Heart left ventricle (tissue), 16 donors: ENCODE data around the gene PECR. TPM values are rescaled to one million over a fixed set of nuclear protein-coding genes. Genes with fewer than 3 reads are reported as not detected.

Experiments used
- ATAC-seq, 4 donors: fragments of 200-7000 bp; cut with Tn5 transposase; one replicate each; pipeline ENCODE4 v1.9.1; 2020 to 2022; ENCODE audit warnings: moderate library complexity in 4 of 4, mild to moderate bottlenecking in 3 of 4, moderate number of reproducible peaks in 1 of 4
- DNase-seq, 5 donors: peaks; one replicate each; pipeline ENCODE4 v3.0.0-alpha.2; 2020
- H3K27ac ChIP-seq, 12 donors: fragments of 200-600 bp; sonication (generic) in 4 of 12; one replicate each; pipeline versions ENCODE4 v1.5.0 to v1.8.0; 2016 to 2022; ENCODE audit warnings: mild to moderate bottlenecking in 2 of 12
- H3K27me3 ChIP-seq, 9 donors: fragments of 200-600 bp; sonication (generic) in 2 of 9; one replicate each; pipeline versions ENCODE4 v1.5.1 to v1.8.0; 2016 to 2022; ENCODE audit warnings: mild to moderate bottlenecking in 3 of 9
- H3K36me3 ChIP-seq, 9 donors: fragments of 200-600 bp; sonication (generic) in 2 of 9; one replicate each; pipeline versions ENCODE4 v1.5.0 to v1.8.0; 2018 to 2022; ENCODE audit warnings: mild to moderate bottlenecking in 2 of 9
- H3K4me1 ChIP-seq, 12 donors: fragments of 200-600 bp; sonication (generic) in 4 of 12; one replicate each; pipeline versions ENCODE4 v1.5.0 to v1.8.0; 2016 to 2022; ENCODE audit warnings: mild to moderate bottlenecking in 3 of 12
- H3K4me3 ChIP-seq, 12 donors: fragments of 200-600 bp; sonication (generic) in 4 of 12; one replicate each; pipeline versions ENCODE4 v1.5.0 to v1.8.0; 2017 to 2022; ENCODE audit warnings: mild to moderate bottlenecking in 9 of 12, moderate library complexity in 4 of 12
- H3K9me3 ChIP-seq, 12 donors: fragments of 200-600 bp; sonication (generic) in 4 of 12; one replicate each; pipeline versions ENCODE4 v1.5.0 to v1.8.0; 2016 to 2022; ENCODE audit warnings: mild to moderate bottlenecking in 1 of 12
- POLR2A ChIP-seq, 2 donors: fragments of 450-650 bp; IDR thresholded peaks; one replicate each; pipeline ENCODE4 v1.6.1; 2017; ENCODE audit warnings: antibody characterized with exemption in 2 of 2, mild to moderate bottlenecking in 2 of 2, moderate library complexity in 2 of 2
- WGBS, 4 donors: extraction: QIAGEN DNeasy Blood & Tissue Kit in 2 of 4; methylation state at CpG; one replicate each; pipeline versions ENCODE4 v1.1.5 to v1.1.7; 2013 to 2018; 5-methylcytosine and 5-hydroxymethylcytosine counted together
- intact Hi-C, 10 donors: fragments of 100-400 bp; cut with DNase I; formaldehyde crosslinking; loops; one replicate each; pipeline versions ENCODE4 v1.11.1 to v1.14.2; 2022
- polyA plus RNA-seq, 2 donors: library from polyadenylated mRNA; stranded (reverse); fragments of 200-250 nt; gene quantifications; one replicate each; pipeline ENCODE4 v1.2.3, GENCODE V29; 2013
- total RNA-seq, 9 donors: library from RNA; depleted of rRNA in 2 of 9; stranded (reverse); fragments of >200 nt in 2 of 9; fragmentation: NEBNext Ultra II Directional in 3 of 9; extraction: Animal tissue kit (Norgen Biotek cat#: 25700) in 3 of 9; gene quantifications; one replicate each; pipeline versions ENCODE4 v1.1.0 to v1.2.4, GENCODE V29; 2016 to 2023
- TF ChIP-seq, protein P1 (sequence below), 12 donors: fragments of 200-600 bp; sonication (generic) in 4 of 12; IDR thresholded peaks; one replicate each; pipeline versions ENCODE4 v1.5.0 to v1.8.0; 2018 to 2022; ENCODE audit warnings: antibody characterized with exemption in 12 of 12, mild to moderate bottlenecking in 5 of 12
- donor health status: ischemic (EF 13 %, LVEDD 7.1; RV severe dilation, severe dysfunction).
- donor health status: healthy with polysubstance abuse.
- donor health status: DM: no; HTN: yes; CAD: no.
- donor health status: DM: no; HTN: no; CAD: no.
- donor health status: ischemic (EF 25% LVEDD 6.9; RV normal size, moderate dysfunction).
- donor health status: ischemic (EF 25% LVEDD 5.7; RV mildly dilated, moderate dysfunction).
- donor health status: healthy.
- donor health status: DM: yes; HTN: yes; CAD: no.
- donor health status: ischemic (EF 35%, LVEDD 5.7; RV mildly dilated, moderate dysfunction).
- donor health status: nonischemic (EF 11% LVEDD 7.7; RV severe dilation, severe dysfunction).
- donor health status: DM: yes; HTN: yes; CAD: no.
- donor health status: PGD.
- donor health status: ischemic (EF 29% LVEDD 5.4; RV normal size, mild dysfunction).
- donor health status: nonischemic (EF 23%, LVEDD 6.1; RV moderate dilation, normal function).

Gene PECR
- total and polyA plus RNA-seq, 11 donors = 1.5 to 12.2 (median 3.0) TPM

DNA sequence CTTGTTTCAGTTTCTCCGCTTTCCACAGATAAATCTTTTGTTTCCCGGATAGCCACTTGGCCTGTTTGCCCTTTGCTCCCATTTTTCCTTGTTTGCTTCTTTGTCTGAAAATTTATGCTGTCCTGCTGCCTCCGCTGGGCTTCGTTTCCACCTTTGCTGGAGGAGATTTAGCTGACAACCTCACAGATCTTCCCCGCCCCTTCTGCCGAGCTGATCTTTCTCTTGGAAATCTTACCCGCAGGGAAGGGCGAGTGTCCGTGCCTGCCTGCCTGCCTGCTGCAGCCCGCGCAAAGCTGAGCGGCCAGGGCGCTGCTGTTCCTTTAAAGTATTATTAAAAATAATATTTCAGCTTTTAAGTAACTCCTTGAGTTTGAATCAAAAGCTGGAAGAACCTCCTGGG lies 26.2 kb upstream of the PECR start:
- H3K4me1 ChIP-seq = peaks cover 0 to 35% (median 25%) of the 10 kb centered on the region in 12 donors
- H3K27ac ChIP-seq = no peak overlapping the region
- H3K36me3 ChIP-seq = peaks cover 0 to 25% (median 21%) of the 10 kb centered on the region in 9 donors
- TF ChIP-seq, protein P1, sequence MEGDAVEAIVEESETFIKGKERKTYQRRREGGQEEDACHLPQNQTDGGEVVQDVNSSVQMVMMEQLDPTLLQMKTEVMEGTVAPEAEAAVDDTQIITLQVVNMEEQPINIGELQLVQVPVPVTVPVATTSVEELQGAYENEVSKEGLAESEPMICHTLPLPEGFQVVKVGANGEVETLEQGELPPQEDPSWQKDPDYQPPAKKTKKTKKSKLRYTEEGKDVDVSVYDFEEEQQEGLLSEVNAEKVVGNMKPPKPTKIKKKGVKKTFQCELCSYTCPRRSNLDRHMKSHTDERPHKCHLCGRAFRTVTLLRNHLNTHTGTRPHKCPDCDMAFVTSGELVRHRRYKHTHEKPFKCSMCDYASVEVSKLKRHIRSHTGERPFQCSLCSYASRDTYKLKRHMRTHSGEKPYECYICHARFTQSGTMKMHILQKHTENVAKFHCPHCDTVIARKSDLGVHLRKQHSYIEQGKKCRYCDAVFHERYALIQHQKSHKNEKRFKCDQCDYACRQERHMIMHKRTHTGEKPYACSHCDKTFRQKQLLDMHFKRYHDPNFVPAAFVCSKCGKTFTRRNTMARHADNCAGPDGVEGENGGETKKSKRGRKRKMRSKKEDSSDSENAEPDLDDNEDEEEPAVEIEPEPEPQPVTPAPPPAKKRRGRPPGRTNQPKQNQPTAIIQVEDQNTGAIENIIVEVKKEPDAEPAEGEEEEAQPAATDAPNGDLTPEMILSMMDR (IDR thresholded peaks at IDR 0.05) = no peak
- ATAC-seq (no peak), DNase-seq (no peak)
- no peak overlapping the region for H3K4me3 ChIP-seq
- no peaks in the 10 kb centered on the region for H3K9me3 ChIP-seq
- intact Hi-C loops = no loop called here
- WGBS, 4 donors = 56 to 70% (median 60%) methylated on average over 13 of the region's 13 CpGs
- H3K27me3 ChIP-seq = no peaks in the 10 kb centered on the region

- H3K4me3 ChIP-seq = no peak overlapping the region
- H3K27ac ChIP-seq = no peak overlapping the region
- H3K9me3 ChIP-seq = no peaks in the 10 kb centered on the region
- DNase-seq (no peak), ATAC-seq (no peak)
- H3K4me1 ChIP-seq = peaks cover 0 to 31% (median 23%) of the 10 kb centered on the region in 12 donors
- intact Hi-C loops = no loop called here
- 83 to 90% (median 87%) methylated on average over 8 of the region's 8 CpGs for WGBS, 4 donors
- TF ChIP-seq, protein P1 (IDR thresholded peaks at IDR 0.05) = no peak
- TF ChIP-seq POLR2A (IDR thresholded peaks at IDR 0.05) = no peak
- no peaks in the 10 kb centered on the region for H3K27me3 ChIP-seq
- H3K36me3 ChIP-seq = peaks cover 0 to 21% (median 16%) of the 10 kb centered on the region in 9 donors
These were observed 25.7 kb upstream of the PECR start for GRCh38 chr2:216107320-216107719.

DNA sequence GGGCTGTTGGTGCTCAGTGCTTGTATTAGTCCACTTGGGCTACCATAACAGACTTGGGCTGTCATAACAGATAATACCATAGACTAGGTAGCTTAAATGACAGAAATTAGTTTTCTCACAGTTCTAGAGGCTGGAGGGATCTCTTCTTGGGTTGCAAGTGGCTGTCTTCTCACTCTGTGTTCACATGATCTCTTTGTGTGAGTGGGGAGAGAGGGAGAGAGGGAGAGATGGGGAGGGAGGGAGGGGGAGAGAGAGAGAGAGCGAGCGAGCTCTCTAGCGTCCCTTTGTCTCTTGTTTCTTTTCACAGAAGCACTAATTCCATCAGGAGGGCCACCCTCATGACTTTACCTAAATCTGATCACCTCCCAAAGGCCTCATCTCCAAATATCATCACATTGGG lies 23.1 kb upstream of the PECR start:
- Histone ChIP-seq H3K36me3 (no peaks in the 10 kb centered on the region), H3K27ac (no peak overlapping the region), H3K4me1 (peaks cover 0 to 12% (median 2%) of the 10 kb centered on the region in 12 donors), H3K9me3 (no peaks in the 10 kb centered on the region), H3K4me3 (no peak overlapping the region), H3K27me3 (no peaks in the 10 kb centered on the region)
- intact Hi-C loops = no loop called here
- TF ChIP-seq, protein P1 (IDR thresholded peaks at IDR 0.05) = no peak
- TF ChIP-seq POLR2A (IDR thresholded peaks at IDR 0.05) = no peak
- ATAC-seq = no peak
- no peak for DNase-seq
- 68 to 86% (median 75%) methylated on average over 3 of the region's 3 CpGs for WGBS, 4 donors

DNA sequence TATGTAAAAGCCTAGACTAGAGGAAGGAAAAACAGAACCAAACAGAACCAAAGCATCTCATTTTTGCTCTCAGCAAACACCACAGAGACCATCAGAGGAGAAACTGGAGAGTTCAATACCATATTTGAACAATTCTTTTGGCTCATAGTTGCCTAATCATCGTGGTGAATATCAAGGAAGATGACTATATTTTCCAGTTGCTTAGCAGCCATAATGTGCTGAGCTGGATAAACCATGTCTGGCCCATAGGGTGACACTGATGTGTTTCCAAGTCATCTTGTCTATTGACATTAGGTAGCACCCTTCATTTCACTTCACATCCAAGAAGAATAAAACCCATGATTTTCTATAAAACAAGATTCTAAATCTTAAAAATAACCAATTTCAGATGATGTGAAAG lies 21.6 kb upstream of the PECR start:
- Histone ChIP-seq H3K9me3 (no peaks in the 10 kb centered on the region), H3K4me1 (peaks cover 0 to 6% (median 0%) of the 10 kb centered on the region in 12 donors), H3K27me3 (no peaks in the 10 kb centered on the region), H3K27ac (no peak overlapping the region), H3K4me3 (no peak overlapping the region), H3K36me3 (no peaks in the 10 kb centered on the region)
- intact Hi-C loops = no loop called here
- 58 to 88% (median 72%) methylated on average over 1 of the region's 1 CpG for WGBS, 4 donors
- no peak for ATAC-seq
- TF ChIP-seq POLR2A (IDR thresholded peaks at IDR 0.05) = no peak
- TF ChIP-seq, protein P1 (IDR thresholded peaks at IDR 0.05) = no peak
- DNase-seq = no peak
